IMR-90 (cell line): Measurements from ENCODE around the gene TM7SF2.

Experiments
- BHLHE40 ChIP-seq: fragments of 150-350 bp; IDR thresholded peaks from 2 replicates; pipeline ENCODE4 v1.6.1; 2016; ENCODE audit warnings: mild to moderate bottlenecking, low read depth, low read length
- CEBPB ChIP-seq: IDR thresholded peaks from 2 replicates; pipeline ENCODE4 v1.6.1; 2012; ENCODE audit warnings: low read depth, low read length, improper control_type of control experiment
- CTCF ChIP-seq: conservative IDR thresholded peaks from 2 replicates; pipeline ENCODE4 v1.5.1; 2012; ENCODE audit warnings: mild to moderate bottlenecking, low read depth, low read length, improper control_type of control experiment
- ELK1 ChIP-seq: fragments of 150-350 bp; IDR thresholded peaks from 2 replicates; pipeline ENCODE4 v1.6.1; 2016; ENCODE audit warnings: low read depth, mild to moderate bottlenecking, low read length, moderate library complexity, borderline replicate concordance
- NFE2L2 ChIP-seq: fragments of 150-350 bp; IDR thresholded peaks from 2 replicates; pipeline ENCODE4 v1.6.1; 2016; ENCODE audit warnings: low read depth, mild to moderate bottlenecking, low read length
- POLR2A ChIP-seq: IDR thresholded peaks from 2 replicates; pipeline ENCODE4 v1.6.1; 2012; ENCODE audit warnings: mild to moderate bottlenecking, low read depth, low read length

GRCh38 chr11:65109231-65110198 lies 2.2 kb upstream of the TM7SF2 start:
- no peak for TF ChIP-seq BHLHE40
- no peak for TF ChIP-seq CEBPB
- TF ChIP-seq CTCF, result no peak
- no peak for TF ChIP-seq ELK1
- no peak for TF ChIP-seq POLR2A
- no peak for TF ChIP-seq NFE2L2
